ENCODE data around the gene FLCN. TPM values are rescaled to one million over a fixed set of nuclear protein-coding genes. Genes with fewer than 3 reads are reported as not detected.

FLCN gene
- total RNA-seq, 2 donors from 2014 or later: 43.8 to 125 TPM

- H3K36me3 ChIP-seq: peaks cover 0 to 15% of the 10 kb centered on the region in 2 donors
- H3K4me1 ChIP-seq (replicated peaks): peaks cover 18% of the 10 kb centered on the region
- TF ChIP-seq POLR2A (IDR thresholded peaks at IDR 0.05) (no peak), POLR2AphosphoS5 (IDR thresholded peaks at IDR 0.05) (no peak), CTCF (IDR thresholded peaks at IDR 0.05) (no peak)
- no peak overlapping the region for H3K4me3 ChIP-seq
- H3K27ac ChIP-seq: peak overlapping the region; percentile 58 to 60
- WGBS: 89% methylated on average over 26 of the region's 26 CpGs
- DNase-seq (ENCODE audit: low spot score): no peak
- H3K27me3 ChIP-seq (replicated peaks; ENCODE audit: insufficient read depth): no peaks in the 10 kb centered on the region
- H3K9me3 ChIP-seq: no peaks in the 10 kb centered on the region
- intact Hi-C loops (cut with DNase I): no loop called here
Observed at GRCh38 chr17:17229416-17230384, 7.3 kb downstream of the FLCN start.

GRCh38 chr17:17228521-17229279 is 8.3 kb downstream of the FLCN start:
- no peak overlapping the region for H3K4me3 ChIP-seq
- intact Hi-C loops (cut with DNase I): no loop called here
- H3K4me1 ChIP-seq (replicated peaks): peaks cover 18% of the 10 kb centered on the region
- peaks cover 0 to 23% of the 10 kb centered on the region in 2 donors for H3K36me3 ChIP-seq
- WGBS: 86% methylated on average over 17 of the region's 17 CpGs
- H3K27ac ChIP-seq: peak overlapping the region; percentile 58 to 60
- H3K27me3 ChIP-seq (replicated peaks; ENCODE audit: insufficient read depth): no peaks in the 10 kb centered on the region
- TF ChIP-seq POLR2A (IDR thresholded peaks at IDR 0.05) (no peak), POLR2AphosphoS5 (IDR thresholded peaks at IDR 0.05) (no peak), CTCF (IDR thresholded peaks at IDR 0.05) (no peak)
- DNase-seq (ENCODE audit: low spot score): no peak
- no peaks in the 10 kb centered on the region for H3K9me3 ChIP-seq

GRCh38 chr17:17227608-17228520 is 9.1 kb downstream of the FLCN start:
- intact Hi-C loops (cut with DNase I): no loop called here
- 84% methylated on average over 25 of the region's 25 CpGs for WGBS
- H3K27me3 ChIP-seq (replicated peaks; ENCODE audit: insufficient read depth): no peaks in the 10 kb centered on the region
- peaks cover 0 to 31% of the 10 kb centered on the region in 2 donors for H3K36me3 ChIP-seq
- TF ChIP-seq POLR2AphosphoS5 (IDR thresholded peaks at IDR 0.05): peak; percentile 68
- TF ChIP-seq POLR2A (IDR thresholded peaks at IDR 0.05): no peak
- H3K4me1 ChIP-seq (replicated peaks): peaks cover 18% of the 10 kb centered on the region
- DNase-seq (ENCODE audit: low spot score): peak; percentile 70
- peak overlapping the region; percentile 58 to 60 for H3K27ac ChIP-seq
- H3K4me3 ChIP-seq: no peak overlapping the region
- no peaks in the 10 kb centered on the region for H3K9me3 ChIP-seq

GRCh38 chr17:17226451-17227265 is 10.3 kb downstream of the FLCN start:
- intact Hi-C loops (cut with DNase I): no loop called here
- Histone ChIP-seq H3K27me3 (replicated peaks; ENCODE audit: insufficient read depth) (no peaks in the 10 kb centered on the region), H3K27ac (no peak overlapping the region), H3K4me3 (no peak overlapping the region), H3K9me3 (no peaks in the 10 kb centered on the region), H3K4me1 (replicated peaks) (peaks cover 18% of the 10 kb centered on the region), H3K36me3 (peaks cover 0 to 40% of the 10 kb centered on the region in 2 donors)
- 87% methylated on average over 15 of the region's 16 CpGs for WGBS
- DNase-seq (ENCODE audit: low spot score): no peak
- no peak for TF ChIP-seq POLR2AphosphoS5 (IDR thresholded peaks at IDR 0.05)
- no peak for TF ChIP-seq CTCF (IDR thresholded peaks at IDR 0.05)
- TF ChIP-seq POLR2A (IDR thresholded peaks at IDR 0.05): no peak

Data from prostate gland (tissue), 2 donors.